ENCODE measurements around the gene MLIP.

MLIP gene

GRCh38 chr6:54138795-54139194, 27.6 kb downstream of the MLIP start:
- TF ChIP-seq REST (IDR thresholded peaks at IDR 0.05; ENCODE audit: insufficient replicate concordance, low read depth) (no peak), SPI1 (IDR thresholded peaks at IDR 0.05; ENCODE audit: borderline replicate concordance, low read depth) (no peak), CTCF (IDR thresholded peaks at IDR 0.05; ENCODE audit: insufficient read depth, low read length) (no peak), POLR2AphosphoS5 (IDR thresholded peaks at IDR 0.05; ENCODE audit: low read depth) (no peak), GABPA (IDR thresholded peaks at IDR 0.05; ENCODE audit: low read depth) (no peak)
- Histone ChIP-seq H3K27me3 (ENCODE audit: insufficient read depth, poor library complexity, severe bottlenecking) (peaks cover 2% of the 10 kb centered on the region), H3K4me3 (replicated peaks; ENCODE audit: insufficient read depth, low read length) (no peak overlapping the region), H3K27ac (replicated peaks) (no peak overlapping the region)
- DNase-seq (ENCODE audit: low read depth in 1 of 2, low spot score in 1 of 2): no peak

- TF ChIP-seq CTCF (IDR thresholded peaks at IDR 0.05; ENCODE audit: insufficient read depth, low read length) (no peak), SPI1 (IDR thresholded peaks at IDR 0.05; ENCODE audit: borderline replicate concordance, low read depth) (no peak), POLR2AphosphoS5 (IDR thresholded peaks at IDR 0.05; ENCODE audit: low read depth) (no peak), REST (IDR thresholded peaks at IDR 0.05; ENCODE audit: insufficient replicate concordance, low read depth) (no peak), GABPA (IDR thresholded peaks at IDR 0.05; ENCODE audit: low read depth) (no peak)
- H3K27me3 ChIP-seq (ENCODE audit: insufficient read depth, poor library complexity, severe bottlenecking): peaks cover 4% of the 10 kb centered on the region
- no peak overlapping the region for H3K4me3 ChIP-seq (replicated peaks; ENCODE audit: insufficient read depth, low read length)
- no peak overlapping the region for H3K27ac ChIP-seq (replicated peaks)
- DNase-seq (ENCODE audit: low read depth in 1 of 2, low spot score in 1 of 2): no peak
Observed at GRCh38 chr6:54140811-54141210, 29.6 kb downstream of the MLIP start.

- DNase-seq (ENCODE audit: low read depth in 1 of 2, low spot score in 1 of 2): no peak
- no peak for TF ChIP-seq GABPA (IDR thresholded peaks at IDR 0.05; ENCODE audit: low read depth)
- no peak for TF ChIP-seq SPI1 (IDR thresholded peaks at IDR 0.05; ENCODE audit: borderline replicate concordance, low read depth)
- no peak for TF ChIP-seq POLR2AphosphoS5 (IDR thresholded peaks at IDR 0.05; ENCODE audit: low read depth)
- no peak for TF ChIP-seq REST (IDR thresholded peaks at IDR 0.05; ENCODE audit: insufficient replicate concordance, low read depth)
- TF ChIP-seq CTCF (IDR thresholded peaks at IDR 0.05; ENCODE audit: insufficient read depth, low read length): no peak
- no peak overlapping the region for H3K27ac ChIP-seq (replicated peaks)
- H3K4me3 ChIP-seq (replicated peaks; ENCODE audit: insufficient read depth, low read length): no peak overlapping the region
- peaks cover 4% of the 10 kb centered on the region for H3K27me3 ChIP-seq (ENCODE audit: insufficient read depth, poor library complexity, severe bottlenecking)
Observed at GRCh38 chr6:54142889-54143519, 31.8 kb downstream of the MLIP start.
